OCI-LY7 (cell line): ENCODE measurements around the gene SLC35E1.

Experiments used
- CTCF ChIP-seq: fragments of 200-600 bp; sonication (generic); conservative IDR thresholded peaks from 2 replicates; pipeline ENCODE4 v1.5.1; 2014; ENCODE audit warnings: mild to moderate bottlenecking, antibody characterized with exemption, low read length, moderate library complexity, mixed read lengths
- EZH2phosphoT487 ChIP-seq: fragments of 200-600 bp; sonication (generic); IDR thresholded peaks from 2 replicates; pipeline ENCODE4 v1.6.1; 2018; ENCODE audit warnings: low read depth, borderline replicate concordance, mild to moderate bottlenecking, mixed run types, antibody characterized with exemption, low read length, moderate library complexity, mixed read lengths

- TF ChIP-seq CTCF (no peak), EZH2phosphoT487 (no peak)
Measured at GRCh38 chr19:16540948-16541347, 31.3 kb downstream of the SLC35E1 start.
